GM12892 (cell line): ENCODE results near the gene MYBPC3.
"Not testable (repeated sequence)": the region's sequence is repeated elsewhere in the genome, so short reads cannot be mapped to it uniquely, and the experiment has no call there.

Experiments used
- DNase-seq: peaks from one replicate; pipeline ENCODE4 v3.0.0; 2011; ENCODE audit not compliant: insufficient read length
- FAIRE-seq: peaks from 2 replicates; lab custom pipeline; 2011; peaks lifted over from hg19 to GRCh38; lab: Jason Lieb, UNC
- POLR2A ChIP-seq: IDR thresholded peaks from 2 replicates; pipeline ENCODE4 v1.6.1; 2011; ENCODE audit warnings: low read depth, low read length, control low read depth
- POLR2AphosphoS5 ChIP-seq: IDR thresholded peaks from 2 replicates; pipeline ENCODE4 v1.6.1; 2011; ENCODE audit warnings: low read depth, low read length, control low read depth
- TAF1 ChIP-seq: IDR thresholded peaks from 2 replicates; pipeline ENCODE4 v1.6.1; 2011; ENCODE audit warnings: low read depth, mild to moderate bottlenecking, control low read depth, low read length, borderline replicate concordance

Gene MYBPC3

DNA sequence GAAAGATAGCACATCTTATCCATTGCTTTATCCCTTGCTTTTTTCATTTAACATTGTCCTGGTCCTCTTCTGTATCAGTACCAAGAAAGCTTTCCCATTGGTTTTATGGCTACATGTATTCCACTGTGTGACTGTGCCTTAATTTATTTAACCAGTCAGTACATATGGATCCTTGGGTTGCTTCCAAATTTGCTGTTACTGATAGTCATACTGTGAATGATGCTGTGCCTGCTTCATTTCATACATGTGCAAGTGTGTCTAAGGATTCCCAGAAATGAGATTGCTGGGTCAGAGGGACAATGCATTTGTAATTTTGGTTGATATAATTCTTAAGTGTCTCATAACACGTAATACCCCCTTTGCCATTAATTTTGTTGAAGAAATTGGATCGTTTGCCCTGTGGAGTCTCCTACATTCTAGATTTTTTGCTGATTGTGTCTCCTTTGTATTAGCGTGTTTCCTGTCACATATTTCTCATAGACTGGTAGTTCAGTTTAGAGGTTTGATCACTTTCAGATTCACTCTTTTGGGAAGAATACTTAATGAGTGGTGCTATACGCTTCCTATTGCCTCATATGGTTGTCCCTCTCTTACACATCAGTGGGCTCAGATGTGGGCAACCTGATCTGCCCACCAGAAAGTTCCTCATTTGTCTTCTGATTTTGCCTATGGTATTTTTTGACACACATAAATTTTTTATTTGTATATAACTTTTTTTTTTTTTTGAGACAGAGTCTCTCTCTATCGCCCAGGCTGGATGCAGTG is 35.3 kb downstream of the MYBPC3 start:
- DNase-seq = no peak
- TF ChIP-seq TAF1 (no peak), POLR2A (no peak), POLR2AphosphoS5 (no peak)
- FAIRE-seq = no peak

DNA sequence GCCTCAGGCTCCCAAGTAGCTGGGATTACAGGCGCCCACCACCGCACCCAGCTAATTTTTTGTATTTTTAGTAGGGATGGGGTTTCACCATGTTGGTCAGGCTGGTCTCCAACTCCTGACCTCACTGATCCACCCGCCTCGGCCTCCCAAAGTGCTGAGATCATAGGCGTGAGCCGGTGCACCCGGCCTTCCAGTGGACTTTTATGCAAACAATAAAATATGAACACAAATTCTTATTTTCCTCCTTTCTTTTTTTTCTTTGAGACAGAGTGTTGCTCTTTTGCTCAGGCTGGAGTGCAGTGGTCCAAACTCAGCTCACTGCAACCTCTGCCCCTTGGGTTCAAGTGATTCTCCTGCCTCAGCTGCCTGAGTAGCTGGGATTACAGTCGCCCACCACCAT is 36.0 kb downstream of the MYBPC3 start:
- FAIRE-seq, DNase-seq: not testable (repeated sequence)

DNA sequence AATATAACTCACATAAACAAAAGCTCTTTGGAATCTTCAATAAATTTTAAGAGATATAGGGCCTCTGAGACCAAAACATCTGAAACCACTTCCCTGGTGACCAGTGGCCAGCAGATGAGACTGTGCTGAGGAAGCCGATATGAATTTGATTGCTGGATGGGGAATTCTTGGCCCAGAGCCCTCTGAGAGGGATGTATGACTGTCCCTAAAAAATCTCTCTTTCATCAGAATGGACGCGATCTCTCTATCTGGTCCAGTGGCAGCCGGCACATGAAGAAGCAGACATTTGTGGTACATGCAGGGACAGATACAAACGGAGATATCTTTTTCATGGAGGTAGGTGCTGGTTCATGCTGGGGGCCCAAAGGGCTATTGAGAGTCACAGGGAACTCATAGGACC is 37.5 kb downstream of the MYBPC3 start:
- DNase-seq = no peak
- TF ChIP-seq TAF1 = no peak
- no peak for TF ChIP-seq POLR2A
- TF ChIP-seq POLR2AphosphoS5 = no peak
- FAIRE-seq = no peak

DNA sequence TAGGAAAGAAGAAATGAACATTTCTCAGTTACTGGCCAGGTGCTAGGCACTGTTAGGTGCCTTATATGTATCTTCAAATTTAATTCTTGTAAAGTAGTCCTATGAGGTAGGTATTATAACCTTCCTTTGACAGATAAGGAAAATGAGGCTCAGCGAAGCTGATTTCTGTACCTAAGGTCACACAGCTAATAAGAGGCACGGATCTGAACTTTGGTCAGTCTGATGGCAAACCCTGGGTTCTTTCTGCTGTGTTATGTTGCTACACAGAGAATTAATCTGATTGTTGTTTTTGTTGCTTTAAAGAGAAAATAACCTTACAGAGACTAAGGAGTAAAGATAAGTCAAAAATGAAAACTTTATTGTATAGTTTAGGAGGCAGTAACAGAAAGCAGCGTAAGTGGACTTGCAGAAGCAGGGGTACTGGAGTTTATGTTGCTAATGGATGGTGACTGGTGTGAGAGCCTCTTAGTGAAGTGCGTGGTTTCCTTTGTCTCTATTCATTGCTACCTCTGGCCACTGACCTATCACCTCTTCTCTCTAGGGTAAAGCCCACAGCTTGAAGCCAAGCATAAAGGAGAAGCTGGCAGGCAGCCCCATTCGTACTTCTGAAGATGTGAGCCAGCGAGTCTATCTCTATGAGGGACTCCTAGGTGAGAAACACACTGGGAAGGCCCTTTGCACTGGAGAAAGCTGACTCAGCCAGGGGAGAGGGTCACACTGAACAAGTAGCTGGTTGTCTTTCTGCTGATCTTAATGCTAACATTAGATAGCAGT is 44.3 kb downstream of the MYBPC3 start:
- TF ChIP-seq POLR2A (no peak), POLR2AphosphoS5 (no peak), TAF1 (no peak)
- no peak for DNase-seq
- no peak for FAIRE-seq

DNA sequence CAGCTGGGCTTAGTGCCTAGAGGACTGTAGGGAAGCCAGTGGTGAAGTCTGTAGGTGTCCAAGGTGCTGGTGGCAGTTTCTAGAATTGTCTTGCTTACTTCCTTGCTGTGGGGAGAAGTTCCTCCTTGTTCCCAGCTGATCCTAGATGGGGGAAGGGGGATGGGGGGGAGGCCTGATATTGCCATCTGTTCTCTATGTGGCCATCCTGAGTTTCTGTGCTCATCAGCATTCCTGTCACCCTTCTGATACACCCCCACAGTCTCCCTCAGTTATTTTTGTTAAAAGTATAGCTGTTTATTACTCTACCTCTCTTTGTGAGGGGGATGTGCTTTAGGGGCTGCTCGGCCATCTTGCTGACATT is 46.0 kb downstream of the MYBPC3 start:
- DNase-seq = no peak
- FAIRE-seq = no peak
- no peak for TF ChIP-seq POLR2A
- no peak for TF ChIP-seq POLR2AphosphoS5
- no peak for TF ChIP-seq TAF1

DNA sequence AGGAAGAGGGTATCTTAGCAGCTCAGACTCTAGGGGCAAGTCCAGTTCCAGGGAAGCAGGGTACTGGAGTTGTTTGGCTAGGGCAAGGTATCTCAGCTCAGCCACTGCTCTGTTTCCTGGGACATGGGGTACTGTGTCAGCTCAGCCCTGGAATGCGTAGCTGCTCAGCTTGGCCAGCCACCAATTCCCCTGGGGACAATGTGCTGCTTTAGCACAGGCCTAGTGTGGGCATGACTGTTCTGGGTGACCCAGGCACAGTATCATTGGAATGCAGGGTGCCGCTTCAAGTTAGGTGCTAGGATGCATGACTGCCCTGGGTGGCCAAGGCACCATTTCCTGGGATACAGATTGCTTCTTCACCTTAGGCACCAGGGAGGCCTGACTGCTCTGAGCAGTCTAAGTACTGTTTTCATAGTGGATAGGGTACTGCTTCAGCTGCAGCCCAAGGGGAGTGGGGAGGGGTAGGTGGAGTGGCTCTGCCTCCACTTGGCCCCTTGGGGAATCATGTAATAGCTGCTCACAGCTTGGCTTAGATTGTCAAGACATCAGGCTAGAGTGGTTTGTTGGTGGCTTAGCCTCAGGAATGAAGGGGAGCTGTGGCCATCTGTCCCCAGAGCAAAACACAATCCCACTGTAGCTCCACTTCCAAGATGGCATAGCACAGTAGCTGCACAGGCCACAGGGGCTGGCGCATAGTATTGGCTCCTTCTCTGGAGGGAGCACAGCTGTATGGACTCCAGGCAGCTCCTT is 46.6 kb downstream of the MYBPC3 start:
- no peak for TF ChIP-seq TAF1
- no peak for TF ChIP-seq POLR2AphosphoS5
- TF ChIP-seq POLR2A = no peak
- no peak for FAIRE-seq
- no peak for DNase-seq

DNA sequence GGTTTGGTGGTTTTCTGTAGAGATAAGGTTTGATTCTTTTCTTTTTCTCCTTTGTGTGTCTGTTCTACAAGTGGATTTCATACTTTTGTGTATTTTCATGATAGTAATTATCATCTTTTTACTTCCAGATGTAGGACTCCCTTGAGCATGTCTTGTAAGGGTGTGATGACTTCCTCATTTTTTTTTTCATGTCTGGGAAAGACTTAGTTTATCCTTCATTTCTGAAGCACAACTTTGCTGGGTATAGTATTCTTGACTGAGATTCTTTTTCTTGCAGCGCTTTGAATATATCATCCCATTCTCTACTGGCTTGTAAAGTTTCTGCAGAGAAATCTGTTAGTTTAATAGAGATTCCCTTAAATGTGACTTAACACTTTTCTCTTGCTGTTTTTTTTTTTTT is 49.6 kb downstream of the MYBPC3 start:
- FAIRE-seq = no peak
- TF ChIP-seq TAF1 = no peak
- no peak for TF ChIP-seq POLR2AphosphoS5
- TF ChIP-seq POLR2A = no peak
- DNase-seq = no peak

DNA sequence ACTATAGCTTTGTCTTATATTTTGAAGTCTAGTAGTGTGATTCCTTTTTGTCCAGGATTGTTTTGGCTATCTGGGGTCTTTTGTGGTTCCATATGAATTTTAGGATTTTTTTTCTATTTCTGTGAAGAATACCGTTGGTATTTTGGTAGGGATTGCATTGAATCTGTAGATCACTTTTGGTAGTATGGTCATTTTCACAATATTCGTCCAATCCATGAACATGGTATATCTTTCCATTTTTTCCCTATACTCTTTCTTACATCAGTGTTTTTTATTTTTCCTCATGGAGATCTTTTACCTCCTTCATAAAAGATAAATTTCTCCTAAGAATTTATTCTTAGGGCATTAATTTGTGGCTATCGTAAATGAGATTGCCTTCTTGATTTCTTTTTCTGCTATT is 53.4 kb downstream of the MYBPC3 start:
- TF ChIP-seq POLR2AphosphoS5 (no peak), POLR2A (no peak)
- no peak for FAIRE-seq

DNA sequence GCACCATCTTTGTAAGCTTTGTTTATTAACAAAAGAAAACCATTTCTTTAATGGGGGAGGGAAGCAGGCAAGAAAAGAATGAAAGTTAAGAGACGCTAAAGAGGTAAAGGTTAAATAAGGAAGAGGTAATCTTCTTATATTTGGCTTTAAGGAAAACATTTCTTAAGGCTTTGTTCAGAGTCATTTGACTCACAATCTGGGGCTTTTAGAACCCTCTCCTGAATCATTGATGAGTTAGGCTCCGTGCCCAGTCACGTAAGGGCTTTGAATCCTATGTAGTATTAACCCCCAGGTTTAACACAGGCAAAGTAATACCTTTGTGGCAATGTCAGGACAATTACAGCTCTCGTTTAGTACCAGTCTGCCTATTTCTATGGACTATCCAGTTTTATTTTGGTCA is 56.5 kb downstream of the MYBPC3 start:
- no peak for TF ChIP-seq POLR2AphosphoS5
- no peak for TF ChIP-seq TAF1
- TF ChIP-seq POLR2A = no peak
- no peak for FAIRE-seq
- DNase-seq = no peak

More for the DNA sequence above, 53.4 kb downstream of the MYBPC3 start:
- no peak for DNase-seq

DNA sequence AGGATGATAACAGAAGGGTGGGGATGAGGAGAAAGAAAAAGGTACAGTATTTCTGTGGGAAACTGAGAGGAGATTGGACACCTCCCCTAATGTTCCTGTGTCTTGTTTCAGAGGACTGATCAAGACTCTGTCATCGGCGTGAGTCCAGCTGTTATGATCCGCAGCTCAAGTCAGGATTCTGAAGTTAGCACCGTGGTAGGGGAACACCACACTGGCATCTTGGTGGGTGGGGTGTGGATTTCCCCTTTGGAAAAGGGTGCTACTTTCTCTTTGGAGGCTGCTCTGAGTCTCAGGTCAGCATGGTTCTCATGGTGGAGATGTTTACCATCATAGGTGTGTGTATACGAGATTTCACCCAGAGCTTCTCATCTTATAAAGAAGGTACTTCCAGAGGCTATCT is 57.1 kb downstream of the MYBPC3 start:
- no peak for FAIRE-seq
- no peak for TF ChIP-seq TAF1
- TF ChIP-seq POLR2AphosphoS5 = no peak
- TF ChIP-seq POLR2A = no peak
- DNase-seq = no peak

DNA sequence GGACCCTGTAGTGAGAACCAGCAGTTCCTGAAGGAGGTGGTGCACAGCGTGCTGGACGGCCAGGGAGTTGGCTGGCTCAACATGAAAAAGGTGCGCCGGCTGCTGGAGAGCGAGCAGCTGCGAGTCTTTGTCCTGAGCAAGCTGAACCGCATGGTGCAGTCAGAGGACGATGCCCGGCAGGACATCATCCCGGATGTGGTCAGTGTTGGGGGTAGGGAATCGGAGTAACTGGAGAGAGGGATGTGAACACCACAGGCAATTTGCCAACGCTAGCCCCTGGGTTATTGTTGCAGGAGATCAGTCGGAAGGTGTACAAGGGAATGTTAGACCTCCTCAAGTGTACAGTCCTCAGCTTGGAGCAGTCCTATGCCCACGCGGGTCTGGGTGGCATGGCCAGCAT is 62.6 kb downstream of the MYBPC3 start:
- FAIRE-seq (no peak), DNase-seq (no peak)
- TF ChIP-seq POLR2A (no peak), POLR2AphosphoS5 (no peak), TAF1 (no peak)

DNA sequence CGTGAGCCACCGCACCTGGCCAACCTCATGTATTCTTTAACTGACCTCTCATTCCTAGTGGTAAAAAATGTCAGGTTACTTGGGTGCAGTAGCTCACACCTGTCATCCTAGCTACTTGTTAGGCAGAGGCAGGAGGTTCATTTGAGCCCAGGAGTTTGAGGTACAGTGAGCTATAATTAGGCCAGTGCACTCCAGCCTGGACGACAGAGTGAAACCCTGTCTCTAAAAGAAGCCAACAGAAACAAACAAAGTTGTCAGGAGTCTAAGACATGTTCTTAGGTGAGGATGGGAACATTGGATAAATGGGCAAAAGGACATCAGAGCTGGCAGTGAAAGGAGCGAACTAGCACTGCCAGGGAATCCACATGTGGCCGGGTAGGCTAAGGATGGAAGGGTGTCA is 64.4 kb downstream of the MYBPC3 start:
- FAIRE-seq = no peak

More for the DNA sequence above, 64.4 kb downstream of the MYBPC3 start:
- TF ChIP-seq POLR2AphosphoS5 (no peak), POLR2A (no peak), TAF1 (no peak)
- DNase-seq = no peak
